Stromal cell of bone marrow (primary cell): ENCODE measurements around the gene PRSS57.
"Not testable (repeated sequence)": the region's sequence is repeated elsewhere in the genome, so short reads cannot be mapped to it uniquely, and the experiment has no call there.

Experiments
- DNase-seq: peaks from one replicate; pipeline ENCODE4 v3.0.0-alpha.2; 2012; ENCODE audit warnings: low read depth

The PRSS57 gene

GRCh38 chr19:674282-675151 lies 20.7 kb downstream of the PRSS57 start:
- DNase-seq, result no peak

GRCh38 chr19:670609-671075 lies 24.6 kb downstream of the PRSS57 start:
- no peak for DNase-seq

GRCh38 chr19:668675-669434 lies 26.4 kb downstream of the PRSS57 start:
- not testable (repeated sequence) for DNase-seq

GRCh38 chr19:666985-667573 lies 28.2 kb downstream of the PRSS57 start:
- not testable (repeated sequence) for DNase-seq

- peak; percentile 37 for DNase-seq
Observed at GRCh38 chr19:664913-665443, 30.3 kb downstream of the PRSS57 start.

- DNase-seq, result no peak
Observed at GRCh38 chr19:663682-664117, 31.6 kb downstream of the PRSS57 start.

GRCh38 chr19:662962-663681 lies 32.1 kb downstream of the PRSS57 start, which contains the start of gene RNF126:
TSS of gene RNF126 (minus strand) at chr19:663214. CDS start at chr19:663121, 93 bp downstream.
- DNase-seq, result peak; percentile 79

GRCh38 chr19:662207-662961 lies 32.9 kb downstream of the PRSS57 start:
- no peak for DNase-seq

GRCh38 chr19:661427-662196 lies 33.6 kb downstream of the PRSS57 start:
- no peak for DNase-seq

- no peak for DNase-seq
Observed at GRCh38 chr19:660793-661426, 34.3 kb downstream of the PRSS57 start.

- no peak for DNase-seq
Observed at GRCh38 chr19:658916-659839, 36.1 kb downstream of the PRSS57 start.

GRCh38 chr19:658059-658839 lies 37.0 kb downstream of the PRSS57 start:
- no peak for DNase-seq

GRCh38 chr19:657611-658010 lies 37.6 kb downstream of the PRSS57 start:
- no peak for DNase-seq

- no peak for DNase-seq
Observed at GRCh38 chr19:656751-657559, 38.3 kb downstream of the PRSS57 start.

- DNase-seq, result no peak
Observed at GRCh38 chr19:655691-656090, 39.6 kb downstream of the PRSS57 start.

- DNase-seq, result no peak
Observed at GRCh38 chr19:653425-653824, 41.8 kb downstream of the PRSS57 start.
